Spleen (tissue), 7 donors: ENCODE measurements around the gene TCERG1.

Source experiments
- CTCF ChIP-seq, 11 experiments: fragments of 200-600 bp in 7 of 11; fragments of 450-650 bp in 4 of 11; sonication (generic) in 4 of 11; IDR thresholded peaks in 8 of 11; conservative IDR thresholded peaks in 3 of 11; 1 replicate in 7 of 11; 2 replicates in 4 of 11; pipeline versions ENCODE4 v1.4.0 to v1.8.0; 2016 to 2021; ENCODE audit warnings: antibody characterized with exemption in 11 of 11, inconsistent platforms in 4 of 11, mild to moderate bottlenecking in 1 of 11
- POLR2A ChIP-seq, 3 donors: fragments of 450-650 bp; IDR thresholded peaks; one replicate each; pipeline ENCODE4 v1.5.1; 2017; ENCODE audit warnings: antibody characterized with exemption in 3 of 3, mild to moderate bottlenecking in 1 of 3
- POLR2AphosphoS5 ChIP-seq, 3 donors: sonication (generic); formaldehyde crosslinking; IDR thresholded peaks; one replicate each; pipeline ENCODE4 v1.5.1; 2017; ENCODE audit warnings: antibody characterized with exemption in 3 of 3
- donor health status: DM: no; HTN: no; CAD: no; lungs with moderate emphysema.
- donor health status: DM: no; HTN: no; CAD: no.
- donor health status: DM: no; HTN: no; CAD: no.

- TF ChIP-seq CTCF (IDR thresholded peaks at IDR 0.05 in 8 of 11, conservative IDR thresholded peaks at IDR 0.05 in 3 of 11) = no peak
- no peak for TF ChIP-seq POLR2A (IDR thresholded peaks at IDR 0.05)
- no peak for TF ChIP-seq POLR2AphosphoS5 (IDR thresholded peaks at IDR 0.05)
Measured at GRCh38 chr5:146398826-146399225, 48.3 kb upstream of the TCERG1 start.
